HL-60 (cell line): ENCODE measurements around the gene RAP1B.

ENCODE experiments used
- CTCF ChIP-seq: IDR thresholded peaks from one replicate; pipeline ENCODE4 v1.5.1; 2011; ENCODE audit warnings: low read length, control low read depth, inconsistent platforms; ENCODE audit not compliant: insufficient read depth
- GABPA ChIP-seq: IDR thresholded peaks from 2 replicates; pipeline ENCODE4 v1.6.1; 2012; ENCODE audit warnings: low read depth
- POLR2AphosphoS5 ChIP-seq: IDR thresholded peaks from 2 replicates; pipeline ENCODE4 v1.6.1; 2012; ENCODE audit warnings: low read depth
- SPI1 ChIP-seq: IDR thresholded peaks from 2 replicates; pipeline ENCODE4 v1.6.1; 2012; ENCODE audit warnings: low read depth, mild to moderate bottlenecking, borderline replicate concordance
- TF ChIP-seq, protein P1 (sequence below): IDR thresholded peaks from 2 replicates; pipeline ENCODE4 v1.6.1; 2012; ENCODE audit warnings: low read depth; ENCODE audit not compliant: insufficient replicate concordance

GRCh38 chr12:68585966-68586365, 24.7 kb upstream of the RAP1B start:
- TF ChIP-seq, protein P1, sequence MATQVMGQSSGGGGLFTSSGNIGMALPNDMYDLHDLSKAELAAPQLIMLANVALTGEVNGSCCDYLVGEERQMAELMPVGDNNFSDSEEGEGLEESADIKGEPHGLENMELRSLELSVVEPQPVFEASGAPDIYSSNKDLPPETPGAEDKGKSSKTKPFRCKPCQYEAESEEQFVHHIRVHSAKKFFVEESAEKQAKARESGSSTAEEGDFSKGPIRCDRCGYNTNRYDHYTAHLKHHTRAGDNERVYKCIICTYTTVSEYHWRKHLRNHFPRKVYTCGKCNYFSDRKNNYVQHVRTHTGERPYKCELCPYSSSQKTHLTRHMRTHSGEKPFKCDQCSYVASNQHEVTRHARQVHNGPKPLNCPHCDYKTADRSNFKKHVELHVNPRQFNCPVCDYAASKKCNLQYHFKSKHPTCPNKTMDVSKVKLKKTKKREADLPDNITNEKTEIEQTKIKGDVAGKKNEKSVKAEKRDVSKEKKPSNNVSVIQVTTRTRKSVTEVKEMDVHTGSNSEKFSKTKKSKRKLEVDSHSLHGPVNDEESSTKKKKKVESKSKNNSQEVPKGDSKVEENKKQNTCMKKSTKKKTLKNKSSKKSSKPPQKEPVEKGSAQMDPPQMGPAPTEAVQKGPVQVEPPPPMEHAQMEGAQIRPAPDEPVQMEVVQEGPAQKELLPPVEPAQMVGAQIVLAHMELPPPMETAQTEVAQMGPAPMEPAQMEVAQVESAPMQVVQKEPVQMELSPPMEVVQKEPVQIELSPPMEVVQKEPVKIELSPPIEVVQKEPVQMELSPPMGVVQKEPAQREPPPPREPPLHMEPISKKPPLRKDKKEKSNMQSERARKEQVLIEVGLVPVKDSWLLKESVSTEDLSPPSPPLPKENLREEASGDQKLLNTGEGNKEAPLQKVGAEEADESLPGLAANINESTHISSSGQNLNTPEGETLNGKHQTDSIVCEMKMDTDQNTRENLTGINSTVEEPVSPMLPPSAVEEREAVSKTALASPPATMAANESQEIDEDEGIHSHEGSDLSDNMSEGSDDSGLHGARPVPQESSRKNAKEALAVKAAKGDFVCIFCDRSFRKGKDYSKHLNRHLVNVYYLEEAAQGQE = no peak
- no peak for TF ChIP-seq POLR2AphosphoS5
- no peak for TF ChIP-seq CTCF
- no peak for TF ChIP-seq GABPA
- TF ChIP-seq SPI1 = no peak
